K562 (cell line): Measurements from ENCODE around the gene SEMA3G. TPM values are rescaled to one million over a fixed set of nuclear protein-coding genes. Genes with fewer than 3 reads are reported as not detected.

Experiments used
- ATAC-seq: fragments of 200-7000 bp; cut with Tn5 transposase; 3 replicates; pipeline ENCODE4 v1.9.1; 2020; ENCODE audit warnings: moderate library complexity
- BruUV-seq: library from RNA; stranded (reverse); fragments of 400-500 nt; replicated peaks from 2 replicates; lab custom pipeline; 2021; lab: Mats Ljungman, UMichigan
- CTCF ChIA-PET: fragments of 300-600 bp; formaldehyde crosslinking; extraction: SDS; loops from one replicate; lab custom pipeline; 2021; ENCODE audit warnings: low intra/inter-chr PET ratio; lab: Yijun Ruan, JAX
- POLR2A ChIA-PET: fragments of 300-600, 350-650 bp; sonication (Branson Sonifier 250); formaldehyde crosslinking; extraction: SDS; loops from one replicate; lab custom pipeline; 2021; ENCODE audit warnings: antibody characterized with exemption, inconsistent platforms; lab: Yijun Ruan, JAX
- DNase-seq, 4 experiments: peaks; one replicate each; pipeline versions ENCODE4 v3.0.0 to v3.0.0-alpha.2; 2011 to 2018; ENCODE audit warnings: low spot score in 3 of 4, mixed read lengths in 3 of 4; ENCODE audit errors: extremely low read depth in 1 of 4
- FAIRE-seq: peaks from 2 replicates; lab custom pipeline; 2011; peaks lifted over from hg19 to GRCh38; lab: Jason Lieb, UNC
- H2AFZ ChIP-seq: 2 replicates; pipeline ENCODE4 v1.6.0; 2011; ENCODE audit warnings: low read depth, low read length, control low read depth, inconsistent platforms
- H3K27ac ChIP-seq: fragments of 200-600 bp; 3 replicates; pipeline ENCODE4 v1.8.0; 2011; ENCODE audit warnings: low read depth, mild to moderate bottlenecking, control low read depth, inconsistent platforms, low read length, moderate library complexity, mixed read lengths; ENCODE audit errors: extremely low read depth
- H3K27me3 ChIP-seq, 2 experiments: fragments of 300-600 bp in 1 of 2; 2 replicates in 1 of 2; 3 replicates in 1 of 2; pipeline versions ENCODE4 v1.6.0 to v1.8.0; 2011; ENCODE audit warnings: inconsistent platforms in 2 of 2, low read length in 2 of 2, mild to moderate bottlenecking in 1 of 2, mixed read lengths in 1 of 2, moderate library complexity in 1 of 2; ENCODE audit not compliant: control insufficient read depth in 2 of 2, insufficient read depth in 2 of 2
- H3K36me3 ChIP-seq: fragments of 300-600 bp; 3 replicates; pipeline ENCODE4 v1.8.0; 2011; ENCODE audit warnings: mild to moderate bottlenecking, low read length, inconsistent platforms; ENCODE audit not compliant: control insufficient read depth, insufficient read depth
- H3K4me1 ChIP-seq, 2 experiments: fragments of 200-600 bp in 1 of 2; replicated peaks in 1 of 2; 2 replicates in 1 of 2; 3 replicates in 1 of 2; pipeline versions ENCODE4 v1.5.1 to v1.8.0; 2011; ENCODE audit warnings: inconsistent platforms in 2 of 2, low read length in 2 of 2, mild to moderate bottlenecking in 1 of 2, mixed read lengths in 1 of 2, moderate library complexity in 1 of 2; ENCODE audit not compliant: control insufficient read depth in 2 of 2, insufficient read depth in 2 of 2
- H3K4me2 ChIP-seq: 2 replicates; pipeline ENCODE4 v1.6.1; 2011; ENCODE audit warnings: low read length, control low read depth, inconsistent platforms, mixed read lengths; ENCODE audit not compliant: insufficient read depth
- H3K4me3 ChIP-seq: fragments of 200-600 bp; sonication (generic), shearing (Covaris generic); 2 replicates; pipeline ENCODE4 v1.5.1; 2016; ENCODE audit warnings: control low read depth, inconsistent platforms
- H3K79me2 ChIP-seq: fragments of 200-600 bp; 3 replicates; pipeline ENCODE4 v1.8.0; 2011; ENCODE audit warnings: low read length, inconsistent platforms; ENCODE audit not compliant: control insufficient read depth, insufficient read depth
- H3K9ac ChIP-seq, 2 experiments: 2 replicates each; pipeline versions ENCODE4 v1.6.0 to v1.6.1; 2011; ENCODE audit warnings: low read depth in 2 of 2, low read length in 2 of 2, control low read depth in 1 of 2, inconsistent platforms in 1 of 2, mild to moderate bottlenecking in 1 of 2, mixed read lengths in 1 of 2; ENCODE audit not compliant: insufficient read depth in 1 of 2
- H3K9me1 ChIP-seq: one replicate; pipeline ENCODE4 v1.6.0; 2011; ENCODE audit warnings: inconsistent platforms, mild to moderate bottlenecking, low read length, moderate library complexity; ENCODE audit not compliant: control insufficient read depth, insufficient read depth
- H3K9me3 ChIP-seq: replicated peaks from 2 replicates; pipeline ENCODE4 v1.5.1; 2011; ENCODE audit warnings: low read depth, low read length, inconsistent platforms; ENCODE audit not compliant: control insufficient read depth, insufficient read depth
- H4K20me1 ChIP-seq: replicated peaks from 2 replicates; pipeline ENCODE4 v1.6.1; 2011; ENCODE audit warnings: low read length, inconsistent platforms, mixed read lengths; ENCODE audit not compliant: control insufficient read depth, insufficient read depth
- CREM ChIP-seq: IDR thresholded peaks from 2 replicates; pipeline ENCODE4 v1.6.1; 2014; ENCODE audit warnings: antibody characterized with exemption, low read depth
- PRPF4 ChIP-seq: fragments of 200-400 bp; formaldehyde crosslinking; IDR thresholded peaks from one replicate; pipeline ENCODE4 v1.6.1; 2017; ENCODE audit warnings: low read length, low read depth, mild to moderate bottlenecking; ENCODE audit not compliant: insufficient read depth, poor library complexity, severe bottlenecking
- RAD21 ChIP-seq, 2 experiments: fragments of 250-450 bp in 1 of 2; fragments of 450-650 bp in 1 of 2; sonication (Bioruptor Pico) in 1 of 2; formaldehyde crosslinking in 1 of 2; IDR thresholded peaks in 1 of 2; conservative IDR thresholded peaks in 1 of 2; 2 replicates each; pipeline versions ENCODE4 v1.4.0 to v1.8.0; 2020 to 2022; ENCODE audit warnings: mild to moderate bottlenecking in 2 of 2, moderate library complexity in 1 of 2
- SMC3 ChIP-seq: conservative IDR thresholded peaks from 2 replicates; pipeline ENCODE4 v1.6.1; 2011; ENCODE audit warnings: low read depth, low read length, improper control_type of control experiment; ENCODE audit not compliant: insufficient read depth
- SNIP1 ChIP-seq: fragments of 450-650 bp; IDR thresholded peaks from 2 replicates; pipeline ENCODE4 v1.7.1; 2017; ENCODE audit warnings: low read depth, mild to moderate bottlenecking
- WGBS: fragments of 100-300 bp; shearing (Covaris generic); methylation state at CpG from one replicate; pipeline ENCODE4 v1.1.6; 2016; ENCODE audit warnings: low coverage, mixed read lengths; ENCODE audit not compliant: insufficient coverage; ENCODE audit errors: missing lambda C conversion rate; 5-methylcytosine and 5-hydroxymethylcytosine counted together
- in situ Hi-C: fragments of 300-500 bp; cut with MboI; formaldehyde crosslinking; loops from 4 replicates; pipeline ENCODE4 v1.15.0; 2018; ENCODE audit warnings: inconsistent platforms, mixed read lengths
- intact Hi-C: fragments of 100-400 bp; cut with micrococcal nuclease; formaldehyde crosslinking; loops from 2 replicates; pipeline ENCODE4 v1.14.2; 2022
- polyA plus RNA-seq, 8 experiments: library from polyadenylated mRNA; depleted of rRNA in 4 of 8; stranded (reverse) in 5 of 8; unstranded in 3 of 8; fragments of >200 nt; fragmentation: Nextera tagmentation in 2 of 8; fragmentation: Illumina TruSeq in 1 of 8; extraction: Ambion mirVana in 2 of 8; extraction: Trizol in 1 of 8; gene quantifications; 2 replicates each; pipeline versions ENCODE4 v1.2.1 to v1.2.3, GENCODE V29; 2011 to 2014; ENCODE audit warnings: inconsistent platforms in 1 of 8, missing spikeins in 1 of 8
- total RNA-seq, 7 experiments: library from RNA; depleted of rRNA in 6 of 7; stranded (reverse); fragments of >200 nt in 6 of 7; fragmentation: Illumina TruSeq in 2 of 7; extraction: Trizol in 2 of 7; gene quantifications; 2 replicates each; pipeline versions ENCODE4 v1.2.1 to v1.2.3, GENCODE V29; 2011 to 2021; ENCODE audit warnings: low replicate concordance in 1 of 7
- TF ChIP-seq, protein P1 (sequence below), 3 experiments: IDR thresholded peaks in 2 of 3; conservative IDR thresholded peaks in 1 of 3; 2 replicates each; pipeline ENCODE4 v1.5.1; 2011 to 2012; ENCODE audit warnings: low read length in 3 of 3, mild to moderate bottlenecking in 3 of 3, control low read depth in 2 of 3, improper control_type of control experiment in 1 of 3, inconsistent platforms in 1 of 3, low read depth in 1 of 3, mixed read lengths in 1 of 3, moderate library complexity in 1 of 3; ENCODE audit not compliant: insufficient read depth in 2 of 3

Gene SEMA3G
- total and polyA plus RNA-seq, 9 of the 15 experiments (the other 6 are each of a cell fraction or from before 2014, with no cell fraction given), result 0.04 to 0.07 (median 0.05) TPM; not detected in 6

DNA sequence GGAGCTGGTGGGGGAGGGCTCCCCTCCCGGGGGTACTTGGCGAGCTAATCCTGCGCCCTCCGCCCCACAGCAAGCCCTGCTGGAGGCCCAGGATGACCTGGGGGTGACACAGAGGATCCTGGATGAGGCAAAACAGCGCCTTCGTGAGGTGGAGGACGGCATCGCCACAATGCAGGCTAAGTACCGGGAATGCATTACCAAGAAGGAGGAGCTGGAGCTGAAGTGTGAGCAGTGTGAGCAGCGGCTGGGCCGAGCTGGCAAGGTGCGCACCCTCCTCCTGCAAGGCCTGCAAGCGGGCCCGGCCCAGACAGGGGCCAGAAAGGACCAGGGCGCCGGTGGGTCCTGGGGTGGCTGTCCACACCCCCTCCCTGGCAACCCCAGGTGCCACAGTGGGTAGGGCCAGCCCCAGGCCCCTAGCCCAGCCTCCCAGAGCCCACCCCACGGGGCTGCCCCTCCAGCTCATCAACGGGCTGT lies 56.5 kb downstream of the SEMA3G start:
- Histone ChIP-seq H3K27ac (no peak overlapping the region), H3K27me3 (no peaks in the 10 kb centered on the region), H3K9me3 (no peaks in the 10 kb centered on the region), H3K9ac (no peak overlapping the region), H4K20me1 (no peaks in the 10 kb centered on the region), H3K9me1 (no peaks in the 10 kb centered on the region), H2AFZ (no peak overlapping the region), H3K36me3 (no peaks in the 10 kb centered on the region), H3K4me3 (no peak overlapping the region), H3K4me1 (peaks cover 0 to 33% of the 10 kb centered on the region in 2 experiments; a peak in 2 of 5 replicates), H3K79me2 (no peaks in the 10 kb centered on the region), H3K4me2 (no peak overlapping the region)
- FAIRE-seq, result peak; percentile 46
- peak; percentile 80 for ATAC-seq
- 18% methylated on average over 4 of the region's 18 CpGs for WGBS
- intact Hi-C loops, result loop anchor here (5.0 kb wide), 1 partner anchor 166 kb away; no protein-coding TSS in a partner anchor
- in situ Hi-C loops, result loop anchor here (10.0 to 25.0 kb wide), 2 partner anchors 94 to 376 kb away; no protein-coding TSS in a partner anchor
- ChIA-PET POLR2A (interaction anchor here (0.7 to 1.3 kb wide), 5 partner anchors 10 to 168 kb away, joined by 3 to 9 read pairs (median 3); no protein-coding TSS in a partner anchor), CTCF (no interaction called here)
- DNase-seq, result peak; percentile 44 to 54 (median 50)
- BruUV-seq, result no TSS peak
- 0 out of 2 replicates have a peak, but pooled peaks have one; percentile 28 for TF ChIP-seq CREM
- TF ChIP-seq PRPF4, result no peak
- TF ChIP-seq SMC3, result 0 out of 2 replicates have a peak, but pooled peaks have one; percentile 9
- TF ChIP-seq, protein P1, sequence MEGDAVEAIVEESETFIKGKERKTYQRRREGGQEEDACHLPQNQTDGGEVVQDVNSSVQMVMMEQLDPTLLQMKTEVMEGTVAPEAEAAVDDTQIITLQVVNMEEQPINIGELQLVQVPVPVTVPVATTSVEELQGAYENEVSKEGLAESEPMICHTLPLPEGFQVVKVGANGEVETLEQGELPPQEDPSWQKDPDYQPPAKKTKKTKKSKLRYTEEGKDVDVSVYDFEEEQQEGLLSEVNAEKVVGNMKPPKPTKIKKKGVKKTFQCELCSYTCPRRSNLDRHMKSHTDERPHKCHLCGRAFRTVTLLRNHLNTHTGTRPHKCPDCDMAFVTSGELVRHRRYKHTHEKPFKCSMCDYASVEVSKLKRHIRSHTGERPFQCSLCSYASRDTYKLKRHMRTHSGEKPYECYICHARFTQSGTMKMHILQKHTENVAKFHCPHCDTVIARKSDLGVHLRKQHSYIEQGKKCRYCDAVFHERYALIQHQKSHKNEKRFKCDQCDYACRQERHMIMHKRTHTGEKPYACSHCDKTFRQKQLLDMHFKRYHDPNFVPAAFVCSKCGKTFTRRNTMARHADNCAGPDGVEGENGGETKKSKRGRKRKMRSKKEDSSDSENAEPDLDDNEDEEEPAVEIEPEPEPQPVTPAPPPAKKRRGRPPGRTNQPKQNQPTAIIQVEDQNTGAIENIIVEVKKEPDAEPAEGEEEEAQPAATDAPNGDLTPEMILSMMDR (IDR thresholded peaks at IDR 0.05 in 2 of 3, conservative IDR thresholded peaks at IDR 0.05 in 1 of 3; ENCODE audit: insufficient read depth in 2 of 3, low read depth in 1 of 3, low read length in 3 of 3), result peak; percentile 58 to 70 (median 58)
- TF ChIP-seq SNIP1, result no peak
- TF ChIP-seq RAD21 (CRISPR knock-in tag; conservative IDR thresholded peaks at IDR 0.05 in 1 of 2, IDR thresholded peaks at IDR 0.05 in 1 of 2), result peak in 1 of 2 experiments; percentile 15; a peak in 1 of 4 replicates
